Non-pigmented ciliary epithelial cell (primary cell): ENCODE results near the gene KDM4C.

Source experiments
- DNase-seq: peaks from one replicate; pipeline ENCODE4 v3.0.0-alpha.2; 2010; ENCODE audit warnings: low read depth

KDM4C gene

DNA sequence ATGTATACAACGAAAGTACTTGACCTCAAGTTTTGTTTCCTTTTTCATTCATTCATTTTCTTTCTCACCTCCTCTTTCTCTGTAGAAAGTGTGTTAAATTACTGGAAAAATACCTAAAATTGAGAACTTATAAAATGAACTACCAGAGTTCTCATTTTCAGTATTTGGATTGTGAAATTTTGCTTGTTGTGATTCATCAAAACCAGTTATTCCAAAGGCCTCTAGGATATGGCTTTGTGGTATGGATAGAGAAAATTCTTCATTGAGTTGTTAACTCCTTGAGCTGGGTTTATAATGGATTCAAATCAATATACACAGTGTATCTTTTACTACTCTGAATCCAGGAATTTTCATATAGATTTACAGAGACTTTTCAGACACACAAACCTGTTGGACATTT, 287.6 kb downstream of the KDM4C start:
- no peak for DNase-seq

- DNase-seq: no peak
Measured at GRCh38 chr9:7051711-7052110, 293.9 kb downstream of the KDM4C start.

- no peak for DNase-seq
Measured at GRCh38 chr9:7053903-7054302, 296.1 kb downstream of the KDM4C start.

GRCh38 chr9:7055171-7055903, 297.6 kb downstream of the KDM4C start:
- DNase-seq: no peak

DNA sequence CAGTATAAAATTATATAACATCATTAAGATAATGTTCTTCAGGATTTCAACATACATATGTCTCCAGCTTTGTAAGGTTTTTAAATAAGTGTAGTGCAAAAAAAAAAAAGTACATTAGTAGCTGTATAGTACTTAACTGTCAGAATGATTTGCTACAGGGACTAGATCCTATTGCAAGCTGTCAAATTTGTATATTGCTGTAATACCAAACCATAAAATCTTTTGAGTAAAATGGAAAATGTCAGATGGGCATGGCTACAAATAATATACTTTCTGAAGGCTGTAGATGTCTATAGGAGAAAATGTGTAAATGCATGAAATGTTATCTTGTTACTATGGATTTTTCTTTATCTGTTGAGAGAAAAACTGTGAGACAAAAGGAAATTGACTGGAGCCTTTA, 298.5 kb downstream of the KDM4C start:
- DNase-seq: no peak

GRCh38 chr9:7058473-7058872, 300.7 kb downstream of the KDM4C start:
- DNase-seq: no peak

DNA sequence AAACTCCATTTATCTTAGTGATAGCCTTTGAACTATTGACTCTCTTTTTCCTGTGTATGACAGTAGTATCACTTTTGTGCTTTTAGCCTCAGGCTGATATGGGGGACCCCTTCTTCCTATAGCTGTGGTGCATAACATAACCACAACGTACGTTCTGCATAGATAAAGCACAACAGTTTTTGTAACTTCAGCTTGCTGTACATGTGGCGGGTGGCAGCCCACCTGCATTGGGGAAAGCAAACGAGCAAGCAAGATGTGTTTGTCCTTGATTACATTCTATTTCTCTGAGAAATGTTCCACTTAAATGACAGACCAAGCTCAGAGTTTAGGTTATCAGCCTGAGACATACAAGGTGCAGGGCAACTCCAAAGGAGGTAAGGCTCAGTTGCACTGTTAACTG, 309.4 kb downstream of the KDM4C start:
- DNase-seq: no peak

- no peak for DNase-seq
Measured at GRCh38 chr9:7071916-7072315, 314.1 kb downstream of the KDM4C start.

- DNase-seq: no peak
Measured at GRCh38 chr9:7073706-7074105, 315.9 kb downstream of the KDM4C start.

- DNase-seq: no peak
Measured at GRCh38 chr9:7075154-7075553, 317.4 kb downstream of the KDM4C start.

DNA sequence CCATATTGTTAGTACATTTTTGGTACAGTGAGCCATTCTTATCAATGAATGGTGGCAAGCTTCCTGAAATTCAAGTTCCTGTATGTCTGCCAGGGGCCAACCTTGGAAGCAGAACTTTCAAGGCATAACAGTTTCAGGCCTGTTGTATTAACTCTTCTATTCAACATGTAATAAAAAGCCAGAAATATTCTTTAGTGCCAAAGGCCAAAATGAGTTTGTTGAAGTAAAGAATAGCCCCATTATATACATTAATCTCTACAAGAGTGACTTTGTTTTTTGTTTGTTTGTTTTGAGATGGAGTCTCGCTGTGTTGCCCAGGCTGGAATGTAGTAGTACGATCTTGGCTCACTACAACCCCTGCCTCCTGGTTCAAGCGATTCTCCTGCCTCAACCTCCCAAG, 321.3 kb downstream of the KDM4C start:
- no peak for DNase-seq

DNA sequence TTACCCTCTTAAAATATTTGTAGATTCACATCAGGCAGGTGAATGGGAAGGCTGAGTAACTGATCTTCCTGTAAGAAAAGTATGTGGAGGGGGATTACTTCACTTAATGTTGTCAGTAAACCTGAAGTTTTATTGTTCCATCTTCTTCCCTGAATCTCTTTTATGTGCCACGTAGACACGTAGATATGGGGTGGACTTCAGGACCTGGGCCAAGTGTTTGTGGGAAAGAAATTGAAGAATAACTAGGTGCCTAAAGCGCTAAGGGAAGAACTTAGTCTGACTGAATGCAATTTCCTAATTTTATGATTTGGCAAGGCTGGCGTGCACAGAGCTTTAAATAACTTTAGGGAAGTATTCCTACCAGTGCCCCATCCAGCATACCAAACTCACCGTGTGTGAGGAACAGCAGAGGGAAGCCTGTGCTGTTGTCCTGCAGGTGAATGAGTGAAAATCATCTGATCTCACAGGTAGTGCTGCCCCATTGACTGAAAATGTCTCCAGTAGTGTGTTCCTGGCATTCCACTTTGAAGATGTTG, 323.4 kb downstream of the KDM4C start:
- DNase-seq: no peak

GRCh38 chr9:7083192-7083591, 325.4 kb downstream of the KDM4C start:
- DNase-seq: no peak

DNA sequence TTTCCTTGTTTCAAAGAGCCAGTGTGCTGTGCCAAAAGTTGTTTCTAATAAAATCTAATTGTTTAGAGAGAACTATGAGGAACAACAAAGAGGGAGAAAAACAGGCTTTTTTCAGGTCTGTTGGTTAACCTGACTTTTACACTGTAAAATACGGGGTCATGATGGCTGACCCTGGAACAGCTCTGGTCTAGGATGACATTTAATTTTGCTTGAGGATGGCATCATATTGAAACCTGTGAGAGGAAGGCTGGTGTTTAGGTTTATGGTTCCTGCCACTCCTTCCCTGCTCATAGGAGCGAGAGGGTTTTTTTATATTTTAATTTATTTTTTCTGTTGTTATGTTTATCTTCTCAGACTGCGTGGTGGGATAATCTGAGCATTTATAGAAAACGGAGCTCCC, 327.6 kb downstream of the KDM4C start:
- DNase-seq: no peak

DNA sequence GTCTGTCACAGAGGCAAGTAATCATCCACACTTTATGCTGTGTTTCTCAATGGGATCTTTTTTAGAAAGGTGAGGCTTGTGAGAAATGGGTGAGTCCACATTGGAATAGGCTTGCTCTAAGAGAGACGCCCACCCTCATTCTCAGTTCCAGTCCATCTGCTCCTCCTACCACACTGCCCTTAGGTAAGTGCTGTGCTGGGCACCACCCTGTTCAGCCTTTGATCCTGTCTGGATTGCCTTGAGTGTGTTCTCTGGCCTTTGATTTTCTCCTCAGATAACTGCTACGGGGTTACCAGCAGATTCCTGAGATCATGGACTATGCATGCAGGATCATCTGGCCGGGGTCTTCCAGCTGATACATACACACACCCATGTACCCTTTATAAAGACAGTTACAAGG, 328.6 kb downstream of the KDM4C start:
- DNase-seq: no peak

DNA sequence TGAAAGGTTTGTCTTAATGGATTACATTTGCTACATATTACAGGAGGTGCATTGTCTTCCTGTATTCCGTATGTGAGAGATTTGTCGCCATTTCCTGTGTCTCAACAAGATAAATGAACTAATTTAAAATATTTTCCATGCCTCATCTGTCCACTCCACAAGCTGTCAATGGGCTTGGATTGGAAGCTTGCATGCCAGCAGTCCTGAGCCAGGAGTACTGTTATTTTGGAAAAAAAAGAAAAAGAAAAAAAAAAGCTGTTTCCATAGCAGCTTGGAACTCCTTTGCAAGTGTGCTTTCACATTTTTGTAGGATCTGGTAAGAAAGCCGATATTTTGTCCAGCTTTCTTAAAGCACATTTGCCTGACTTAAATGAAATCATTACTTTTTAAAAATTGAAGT, 330.8 kb downstream of the KDM4C start:
- no peak for DNase-seq

DNA sequence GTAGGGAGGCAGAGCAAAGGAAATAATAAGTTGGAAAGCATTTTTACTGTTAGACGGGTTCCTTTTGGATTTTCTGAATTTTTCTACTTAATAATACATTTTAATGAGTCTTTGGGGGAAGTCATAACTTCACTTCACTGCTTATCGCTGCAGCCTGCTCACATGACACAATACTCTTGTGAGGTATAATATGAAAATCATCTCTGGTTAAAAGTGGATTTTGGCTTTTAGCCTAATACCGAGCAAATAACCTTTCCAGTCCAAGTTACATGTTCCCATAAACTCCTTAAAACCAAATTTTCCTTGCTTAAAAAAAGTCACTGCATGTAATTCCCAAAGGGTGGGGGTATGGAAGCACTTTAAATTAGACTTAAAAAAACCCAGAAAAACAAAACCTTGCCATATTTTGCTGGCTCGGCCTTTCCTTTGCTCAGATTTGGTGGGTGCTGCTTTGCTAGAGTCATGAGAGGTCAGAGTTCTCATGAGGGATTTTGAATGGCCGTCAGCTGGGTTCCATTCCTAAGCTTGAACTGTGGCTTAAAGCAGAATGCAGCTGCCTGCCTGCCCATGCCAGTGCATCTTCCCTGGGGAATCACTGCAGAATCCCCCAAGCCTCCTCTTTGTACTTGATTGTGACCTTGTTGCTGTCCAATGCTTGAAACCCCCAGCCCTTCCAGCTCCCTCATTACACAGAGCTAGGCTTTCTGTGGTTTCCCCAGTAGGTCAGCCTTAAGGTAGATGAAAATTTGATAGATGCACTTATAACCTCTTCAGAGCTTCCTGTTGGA, 331.8 kb downstream of the KDM4C start:
- no peak for DNase-seq

DNA sequence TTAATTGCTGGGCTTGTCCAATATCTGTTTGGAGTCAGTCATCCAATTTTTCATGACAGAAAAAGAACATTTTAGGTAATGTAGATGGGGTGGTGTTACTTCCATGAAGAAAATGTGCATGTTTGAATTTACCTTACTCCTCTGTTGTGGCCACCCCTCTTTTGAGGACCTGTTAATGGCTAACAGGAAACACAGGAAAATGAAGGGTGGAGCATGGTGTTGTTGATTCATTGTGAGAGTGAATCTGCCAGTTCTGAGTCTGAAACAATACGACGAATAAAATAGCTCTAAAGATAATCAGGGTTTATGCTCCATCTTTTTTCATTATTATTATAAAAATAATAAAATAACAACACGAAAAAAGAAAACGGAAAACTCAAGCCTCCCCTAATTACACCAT, 335.3 kb downstream of the KDM4C start:
- no peak for DNase-seq

- DNase-seq: no peak
Measured at GRCh38 chr9:7094052-7094451, 336.3 kb downstream of the KDM4C start.

DNA sequence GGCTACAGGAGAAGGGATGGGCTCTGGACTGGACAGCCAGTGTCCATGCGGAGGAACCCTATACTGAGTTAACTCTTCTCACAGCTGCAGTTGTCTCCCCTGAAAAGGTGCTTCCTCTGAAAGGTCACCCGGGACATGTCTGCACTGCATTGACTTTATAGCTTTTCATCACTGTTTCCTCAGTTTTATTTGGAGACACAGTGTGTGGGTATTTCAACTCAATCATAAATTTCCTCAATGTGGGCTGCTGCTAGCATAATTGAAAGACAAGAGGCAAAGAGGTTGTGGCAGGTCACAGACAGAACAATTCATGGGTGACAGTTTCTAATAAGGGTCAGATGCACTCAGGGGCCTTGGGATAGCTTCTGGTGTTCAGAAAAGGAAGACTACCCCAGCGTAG, 336.8 kb downstream of the KDM4C start:
- no peak for DNase-seq

- DNase-seq: no peak
Measured at GRCh38 chr9:7095058-7095457, 337.3 kb downstream of the KDM4C start.

- DNase-seq: no peak
Measured at GRCh38 chr9:7097040-7097715, 339.4 kb downstream of the KDM4C start.
